HG03196 (cell line): ENCODE data around the gene HIC2.
"Not testable (repeated sequence)": the region's sequence is repeated elsewhere in the genome, so short reads cannot be mapped to it uniquely, and the experiment has no call there.

Experiments used
- ATAC-seq: cut with Tn5 transposase; IDR thresholded peaks from one replicate; pipeline ENCODE4 v1.9.1; 2021; ENCODE audit not compliant: unreplicated experiment

The HIC2 gene

GRCh38 chr22:21449531-21450319 lies 32.6 kb downstream of the HIC2 start:
- no peak for ATAC-seq

GRCh38 chr22:21450320-21450831 lies 33.2 kb downstream of the HIC2 start:
- no peak for ATAC-seq

GRCh38 chr22:21450858-21451353 lies 33.7 kb downstream of the HIC2 start:
- ATAC-seq, result no peak

DNA sequence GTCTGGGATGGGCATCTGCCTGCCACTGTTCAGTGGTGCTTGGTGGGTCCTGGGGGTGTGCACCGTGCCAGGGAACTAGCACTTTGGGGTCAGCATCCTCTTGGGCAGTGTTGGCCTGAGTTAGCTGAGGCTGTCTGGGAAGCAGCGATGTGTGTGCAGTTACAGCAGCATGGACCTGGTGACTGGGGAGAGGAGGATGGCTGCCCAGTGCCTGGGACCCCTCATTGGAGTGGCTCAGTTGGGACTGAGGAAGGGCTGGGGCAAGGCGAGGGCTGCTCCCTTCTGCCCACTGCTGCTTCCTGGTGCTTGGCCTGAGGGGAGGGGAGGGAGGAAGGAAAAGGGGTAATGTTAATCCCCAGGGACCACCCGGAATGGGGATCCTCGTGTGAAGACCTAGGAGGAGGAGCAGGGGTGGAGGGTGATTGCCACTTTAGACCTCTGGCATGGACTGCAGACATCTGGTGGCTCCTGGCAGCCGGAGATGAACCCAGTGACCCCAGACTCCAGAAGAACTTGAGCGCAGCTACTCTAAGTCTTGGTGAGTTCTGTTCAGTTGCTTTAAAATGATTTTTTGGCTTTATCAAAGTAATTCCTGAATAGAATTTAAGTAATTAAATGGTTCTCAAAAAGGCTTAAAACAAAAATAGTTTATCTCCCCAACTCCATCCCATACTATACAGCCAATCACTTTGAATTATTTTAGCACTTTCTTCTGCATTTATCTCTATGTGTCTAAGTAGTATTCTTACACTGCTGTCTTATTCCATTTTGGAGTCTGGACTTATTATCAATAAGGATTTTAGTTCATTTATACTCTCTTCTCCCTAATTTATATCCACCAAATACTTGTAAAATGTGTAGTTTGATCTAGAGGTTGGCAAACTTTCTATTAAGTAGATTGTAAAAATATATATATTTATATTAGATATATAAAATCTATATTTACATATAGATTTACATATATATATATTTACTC lies 34.7 kb downstream of the HIC2 start:
- no peak for ATAC-seq

GRCh38 chr22:21452666-21453065 lies 35.5 kb downstream of the HIC2 start:
- not testable (repeated sequence) for ATAC-seq

GRCh38 chr22:21454998-21455333 lies 37.8 kb downstream of the HIC2 start:
- ATAC-seq, result not testable (repeated sequence)

DNA sequence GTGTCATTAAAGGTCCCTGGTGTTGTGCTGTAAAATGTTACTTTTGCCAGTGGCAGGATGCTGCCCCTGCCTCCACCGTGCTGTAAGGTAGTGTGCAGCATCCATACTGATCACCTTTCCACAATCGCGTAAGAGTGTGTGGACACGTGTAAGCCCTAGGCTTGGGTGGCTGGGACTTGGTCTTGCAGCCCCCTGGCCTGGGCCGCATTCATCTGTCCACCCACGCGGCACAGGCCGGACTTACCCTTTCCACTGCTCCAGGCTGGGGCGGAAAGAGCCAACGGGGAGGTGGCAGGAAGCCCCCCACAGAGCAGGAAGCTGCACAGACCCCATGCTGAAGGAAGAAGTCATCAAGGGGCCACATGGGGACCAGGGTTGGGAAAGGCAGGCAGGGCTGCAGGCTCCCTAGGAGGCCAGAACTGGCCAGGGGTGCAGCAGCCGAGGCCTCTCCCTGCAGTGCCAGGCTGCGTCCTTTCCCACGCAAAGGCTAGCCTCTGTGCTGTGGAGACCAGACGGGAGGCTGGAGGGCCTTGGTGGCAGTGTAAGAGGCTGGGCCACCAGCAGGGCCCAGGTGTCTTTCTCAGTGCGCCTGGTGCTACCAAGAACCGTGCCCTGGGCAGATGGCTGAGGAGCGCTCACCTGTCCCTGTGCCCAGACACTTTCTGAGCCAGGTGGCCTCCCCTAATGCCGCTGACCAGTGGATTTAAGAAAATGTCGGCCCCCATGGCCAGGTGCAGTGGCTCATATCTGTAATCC lies 38.3 kb downstream of the HIC2 start:
- no peak for ATAC-seq

DNA sequence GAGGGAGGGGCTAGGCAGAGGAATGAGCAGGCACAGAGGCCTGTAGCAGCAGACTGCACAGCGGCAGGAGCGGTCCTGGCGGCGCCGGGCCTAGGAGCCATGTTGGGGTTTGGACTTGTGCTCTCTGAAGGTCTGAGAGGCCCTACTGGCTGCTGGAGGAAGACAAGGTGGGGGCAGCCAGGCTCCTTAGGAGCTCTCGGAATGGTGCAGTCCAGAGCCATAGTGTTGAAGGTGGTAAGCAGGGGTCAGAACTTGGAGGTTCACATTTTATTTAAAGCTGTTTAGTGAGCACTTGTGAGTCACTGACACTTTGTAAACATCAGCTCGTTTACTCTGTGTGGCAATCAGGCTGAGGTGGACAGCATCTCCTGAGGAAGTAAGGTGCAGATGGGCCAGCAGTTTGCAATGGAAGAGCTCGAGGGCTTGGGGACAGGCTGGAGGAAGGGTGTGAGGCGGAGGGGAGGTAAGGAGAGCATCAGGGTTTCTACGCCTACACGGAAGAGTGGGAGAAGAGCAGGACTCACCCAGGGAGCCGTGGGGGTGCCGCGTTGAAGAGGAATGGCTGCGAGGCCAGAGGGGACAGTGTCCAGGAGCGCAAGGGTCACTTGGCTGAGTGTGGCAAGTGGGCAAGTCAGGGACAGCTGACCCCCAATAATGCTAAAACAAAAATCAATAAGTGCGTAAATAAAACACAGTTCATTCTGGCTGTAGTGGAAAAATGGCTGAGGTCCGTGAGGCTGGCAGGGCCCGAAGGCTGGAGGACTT lies 40.0 kb downstream of the HIC2 start:
- ATAC-seq, result no peak

- ATAC-seq, result not testable (repeated sequence)
These were observed 45.5 kb downstream of the HIC2 start for GRCh38 chr22:21462672-21463071.

DNA sequence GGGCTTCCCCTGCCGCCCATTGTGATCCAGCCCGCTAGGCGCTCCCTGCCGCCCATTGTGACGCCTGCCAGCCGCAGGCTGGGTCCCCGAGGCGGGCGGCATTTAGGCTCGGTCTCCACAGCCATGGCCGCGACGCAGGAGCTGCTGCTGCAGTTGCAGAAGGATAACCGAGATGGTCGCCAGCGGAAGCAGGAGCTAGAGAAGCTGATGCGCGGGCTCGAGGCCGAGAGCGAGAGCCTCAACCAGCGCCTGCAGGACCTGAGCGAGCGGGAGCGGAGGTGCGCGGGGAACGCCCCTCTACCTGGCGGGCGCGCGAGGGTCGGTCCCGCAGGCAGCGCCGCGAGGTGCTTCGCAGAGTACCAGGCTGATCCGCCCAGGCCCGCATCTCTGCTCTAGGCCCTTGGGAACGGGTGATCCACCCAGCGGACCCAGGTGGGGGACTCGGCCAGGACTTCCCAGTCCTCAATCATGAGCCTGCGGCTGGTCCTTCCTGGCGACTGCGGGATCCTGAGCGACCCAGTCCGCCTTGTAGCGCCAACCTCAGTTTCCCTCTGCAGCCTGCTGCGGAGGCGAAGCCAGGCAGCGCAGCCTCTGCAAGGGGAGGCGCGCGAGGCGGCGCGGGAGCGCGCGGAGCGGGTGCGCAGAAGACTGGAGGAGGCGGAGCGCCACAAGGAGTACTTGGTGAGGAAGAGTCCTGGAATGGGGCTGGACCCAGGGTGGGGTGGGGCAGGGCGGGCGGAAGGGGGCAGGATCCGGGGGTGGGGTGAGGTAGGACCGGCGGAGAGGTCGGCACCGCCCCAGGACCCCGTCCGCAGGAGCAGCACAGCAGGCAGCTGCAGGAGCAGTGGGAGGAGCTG lies 50.4 kb downstream of the HIC2 start, which contains the start of gene TMEM191C:
Gene TMEM191C (plus strand): TSS at position 51 of the 857 bp plus-strand sequence. CDS start 73 bp downstream, at position 124.
- peak; percentile 13 for ATAC-seq

GRCh38 chr22:21468194-21469096 lies 51.3 kb downstream of the HIC2 start:
- ATAC-seq, result peak; percentile 85

DNA sequence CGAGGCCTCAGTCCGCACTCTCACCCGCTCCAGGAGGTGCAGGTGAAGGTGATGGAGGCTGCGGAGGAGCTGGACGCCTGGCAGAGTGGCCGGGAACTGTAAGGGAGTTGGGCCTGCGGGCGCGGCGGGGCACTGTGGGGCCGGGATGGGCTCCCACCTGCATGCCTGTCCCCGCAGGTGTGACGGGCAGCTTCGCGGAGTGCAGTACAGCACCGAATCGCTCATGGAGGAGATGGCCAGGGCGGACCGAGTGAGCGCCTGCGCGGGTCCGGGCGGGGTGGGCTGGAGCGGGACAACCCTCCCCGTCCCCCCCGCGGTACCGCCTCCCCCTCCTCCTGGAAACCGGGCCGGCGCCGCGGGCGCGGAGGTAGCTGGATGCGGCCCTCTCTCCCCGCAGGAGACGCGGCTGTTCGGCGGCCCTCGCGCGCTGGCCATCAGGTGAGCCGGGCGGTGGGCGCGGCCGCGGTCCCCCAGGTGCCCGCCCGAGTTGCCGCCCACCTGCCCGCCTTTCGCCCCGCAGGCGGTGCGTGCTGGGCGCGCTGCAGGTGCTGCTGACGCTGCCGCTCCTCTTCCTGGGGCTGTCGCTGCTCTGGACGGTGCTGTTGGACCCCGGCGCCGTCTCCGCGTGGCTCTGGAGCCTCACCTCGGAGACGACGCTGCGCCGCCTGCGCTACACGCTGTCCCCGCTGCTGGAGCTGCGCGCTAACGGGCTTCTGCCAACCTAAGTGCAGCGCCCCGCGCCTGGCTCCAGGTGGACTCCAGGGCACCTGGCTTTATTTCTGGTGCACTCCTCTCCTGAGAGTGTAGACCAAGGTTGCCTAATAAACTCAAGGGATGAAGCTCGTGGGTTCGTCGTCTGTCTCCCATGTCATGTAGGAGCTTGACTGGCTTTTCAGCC lies 52.2 kb downstream of the HIC2 start:
- peak; percentile 20 for ATAC-seq

DNA sequence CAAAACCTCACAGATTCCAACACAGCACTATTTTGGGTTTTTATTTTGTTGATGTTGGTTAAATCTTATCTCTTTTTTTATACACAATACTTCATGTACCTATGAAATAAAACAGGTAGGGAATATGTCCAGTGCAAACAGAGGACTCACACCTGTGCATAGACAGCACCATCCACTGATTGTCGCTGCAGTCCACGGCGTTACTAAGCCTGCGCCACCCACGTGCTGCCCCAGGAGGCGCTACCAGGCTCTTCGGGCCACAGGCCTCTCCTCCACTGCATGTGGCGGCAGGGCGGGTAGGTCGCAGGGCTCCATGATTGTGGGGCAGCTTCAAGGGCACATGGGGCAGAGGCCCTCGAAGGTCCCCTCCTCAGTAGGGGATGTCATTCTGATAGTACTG lies 55.8 kb downstream of the HIC2 start:
- ATAC-seq, result not testable (repeated sequence)

GRCh38 chr22:21473664-21474063 lies 56.5 kb downstream of the HIC2 start:
- ATAC-seq, result not testable (repeated sequence)

DNA sequence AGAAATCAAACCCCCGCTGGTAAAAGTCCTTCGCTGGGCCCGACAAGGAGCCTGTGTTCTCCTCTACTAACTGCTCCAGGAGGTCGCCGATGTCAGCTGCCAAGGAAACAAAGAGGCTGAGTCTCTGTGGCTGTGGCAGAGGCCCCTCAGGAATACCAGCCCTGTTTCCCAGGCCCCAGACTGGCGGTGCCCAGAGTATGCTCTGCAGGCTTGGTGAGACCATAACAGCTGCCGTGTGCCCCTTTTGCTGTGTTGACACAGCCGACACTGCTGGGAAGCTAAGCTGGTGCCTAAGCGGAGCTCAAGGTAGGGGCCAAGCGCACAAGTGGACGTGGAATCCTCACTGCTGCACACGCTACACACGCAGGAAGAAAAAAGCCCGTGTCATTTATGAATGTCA lies 66.9 kb downstream of the HIC2 start:
- ATAC-seq, result not testable (repeated sequence)

- not testable (repeated sequence) for ATAC-seq
These were observed 70.6 kb downstream of the HIC2 start for GRCh38 chr22:21487723-21488122.

GRCh38 chr22:21489149-21489680 lies 72.0 kb downstream of the HIC2 start:
- ATAC-seq, result not testable (repeated sequence)
